WI38 (cell line): ENCODE data around the gene SS18.

ENCODE experiments used
- H3K4me3 ChIP-seq: 2 replicates; pipeline ENCODE4 v1.5.1; 2011; ENCODE audit warnings: low read depth, mild to moderate bottlenecking, control low read depth, low read length
- TF ChIP-seq, protein P1 (sequence below): IDR thresholded peaks from 2 replicates; pipeline ENCODE4 v1.5.1; 2012; ENCODE audit warnings: low read depth, mild to moderate bottlenecking, control low read depth, low read length

Gene SS18

DNA sequence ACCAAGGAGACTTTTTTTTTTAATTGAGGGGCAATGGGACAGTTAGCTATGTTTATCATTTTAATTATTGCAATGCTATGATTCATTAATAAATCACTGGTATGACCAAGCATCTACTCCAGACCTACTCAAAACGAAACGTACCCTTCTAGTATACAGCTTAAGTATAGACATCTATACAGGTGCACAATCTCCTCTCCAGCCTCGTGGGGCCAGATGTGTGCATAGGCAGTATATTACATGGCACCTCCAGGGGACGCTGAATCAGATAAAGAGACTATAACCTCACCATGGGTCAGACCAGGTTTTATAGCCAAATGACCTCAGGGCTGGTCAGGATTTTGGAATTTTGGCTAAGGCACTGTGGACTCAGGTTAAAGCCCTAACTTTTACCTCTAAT is 86.6 kb downstream of the SS18 start:
- H3K4me3 ChIP-seq: no peak overlapping the region
- TF ChIP-seq, protein P1, sequence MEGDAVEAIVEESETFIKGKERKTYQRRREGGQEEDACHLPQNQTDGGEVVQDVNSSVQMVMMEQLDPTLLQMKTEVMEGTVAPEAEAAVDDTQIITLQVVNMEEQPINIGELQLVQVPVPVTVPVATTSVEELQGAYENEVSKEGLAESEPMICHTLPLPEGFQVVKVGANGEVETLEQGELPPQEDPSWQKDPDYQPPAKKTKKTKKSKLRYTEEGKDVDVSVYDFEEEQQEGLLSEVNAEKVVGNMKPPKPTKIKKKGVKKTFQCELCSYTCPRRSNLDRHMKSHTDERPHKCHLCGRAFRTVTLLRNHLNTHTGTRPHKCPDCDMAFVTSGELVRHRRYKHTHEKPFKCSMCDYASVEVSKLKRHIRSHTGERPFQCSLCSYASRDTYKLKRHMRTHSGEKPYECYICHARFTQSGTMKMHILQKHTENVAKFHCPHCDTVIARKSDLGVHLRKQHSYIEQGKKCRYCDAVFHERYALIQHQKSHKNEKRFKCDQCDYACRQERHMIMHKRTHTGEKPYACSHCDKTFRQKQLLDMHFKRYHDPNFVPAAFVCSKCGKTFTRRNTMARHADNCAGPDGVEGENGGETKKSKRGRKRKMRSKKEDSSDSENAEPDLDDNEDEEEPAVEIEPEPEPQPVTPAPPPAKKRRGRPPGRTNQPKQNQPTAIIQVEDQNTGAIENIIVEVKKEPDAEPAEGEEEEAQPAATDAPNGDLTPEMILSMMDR: no peak

DNA sequence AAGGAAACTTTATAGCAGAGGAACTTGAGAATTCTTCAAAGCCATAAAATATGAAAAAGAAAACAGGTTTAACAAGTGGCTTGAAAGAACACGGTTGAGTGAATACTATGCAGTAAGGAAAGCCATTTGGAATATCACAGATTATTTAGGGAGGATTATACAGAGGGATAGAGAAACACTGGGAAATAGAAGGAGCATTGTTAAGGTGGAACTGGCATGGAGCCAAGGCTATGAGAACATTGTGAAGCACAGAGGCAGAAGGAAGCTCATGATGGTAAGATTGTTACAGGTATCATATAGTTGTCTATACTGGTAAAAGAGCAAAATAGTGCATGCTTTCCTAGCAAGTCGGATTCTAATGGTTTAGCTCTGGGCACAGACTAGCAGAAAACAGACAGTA is 87.1 kb downstream of the SS18 start:
- TF ChIP-seq, protein P1: no peak
- H3K4me3 ChIP-seq: no peak overlapping the region

DNA sequence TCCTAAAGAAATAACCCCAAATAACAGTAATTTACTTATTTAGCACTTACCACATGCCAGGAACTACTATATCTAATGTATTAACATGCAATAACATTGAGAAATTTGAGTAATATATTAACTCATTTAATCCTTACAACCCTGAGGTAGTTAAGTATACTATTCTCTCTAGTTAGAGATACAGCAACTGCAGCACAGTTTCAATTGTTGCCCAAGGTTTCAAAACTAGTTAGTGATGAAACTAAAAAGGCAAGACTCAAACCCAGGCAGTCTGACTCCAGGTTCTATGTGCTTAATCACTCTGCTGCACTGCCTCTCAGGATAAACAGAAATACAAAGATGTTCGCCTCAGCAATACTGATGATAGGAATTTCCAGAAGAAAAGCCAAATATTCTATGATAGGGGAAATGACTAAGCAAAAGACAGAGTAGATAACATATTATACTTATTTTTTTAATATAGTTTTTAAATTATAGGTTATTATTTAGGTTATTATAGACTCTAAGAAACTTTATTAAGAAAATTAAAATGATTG is 88.0 kb downstream of the SS18 start:
- TF ChIP-seq, protein P1: no peak
- no peak overlapping the region for H3K4me3 ChIP-seq

DNA sequence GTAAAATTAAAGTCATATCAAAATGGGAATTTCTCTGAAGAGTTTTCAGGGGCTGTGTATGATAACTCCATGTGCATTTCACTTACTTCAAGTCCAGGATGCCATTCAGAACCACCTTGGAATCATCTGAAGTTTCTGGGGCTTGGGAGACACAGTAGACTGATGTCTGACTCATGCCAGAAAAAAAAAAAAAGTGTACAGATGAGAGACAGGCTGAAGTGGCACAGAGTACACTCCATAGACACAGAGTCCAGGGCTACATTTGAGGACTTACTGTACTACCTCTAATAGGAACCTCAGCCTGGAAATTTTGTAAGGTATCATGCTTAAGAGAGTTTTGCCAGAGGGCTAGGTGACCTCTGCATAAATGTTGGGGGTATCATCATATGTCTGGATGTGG is 92.0 kb downstream of the SS18 start:
- H3K4me3 ChIP-seq: no peak overlapping the region
- TF ChIP-seq, protein P1: no peak

DNA sequence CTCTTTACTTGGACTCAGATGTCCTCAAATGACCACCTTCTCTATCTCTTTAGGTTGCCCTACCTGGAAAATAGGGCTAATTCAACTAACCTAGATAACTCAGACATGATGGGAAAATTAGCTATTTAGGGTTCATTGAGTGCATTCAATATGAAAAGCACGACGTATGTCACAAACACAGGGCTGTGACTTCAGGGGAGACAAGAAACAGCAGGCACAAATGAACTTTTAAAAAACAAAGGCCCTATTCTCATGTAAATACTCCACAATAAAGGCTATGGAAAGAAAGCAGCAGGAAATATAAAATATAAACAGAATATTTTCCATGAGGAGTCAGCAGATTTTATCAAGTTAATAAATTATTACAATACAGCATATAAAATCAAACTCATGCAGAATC is 97.8 kb downstream of the SS18 start:
- TF ChIP-seq, protein P1: no peak
- H3K4me3 ChIP-seq: no peak overlapping the region

DNA sequence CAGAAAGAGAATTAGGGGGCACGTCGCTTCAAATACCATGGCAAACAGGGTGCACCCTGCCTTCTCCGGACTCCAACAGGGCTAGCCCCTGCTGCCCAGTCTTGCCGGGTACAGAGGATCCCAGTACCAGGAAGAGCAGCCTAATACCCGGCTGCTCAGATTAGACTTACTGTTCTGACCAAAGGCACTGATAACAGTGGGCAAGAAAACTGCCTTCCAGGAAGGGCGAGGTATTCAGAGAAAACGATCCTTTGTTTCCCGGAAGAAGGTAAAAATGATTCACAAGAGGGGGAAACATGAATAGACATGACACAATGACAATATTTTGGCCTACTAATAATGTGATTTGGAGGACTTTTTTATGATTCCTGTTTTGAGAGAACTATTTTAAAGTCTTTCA is 99.9 kb downstream of the SS18 start:
- no peak overlapping the region for H3K4me3 ChIP-seq
- TF ChIP-seq, protein P1: no peak

DNA sequence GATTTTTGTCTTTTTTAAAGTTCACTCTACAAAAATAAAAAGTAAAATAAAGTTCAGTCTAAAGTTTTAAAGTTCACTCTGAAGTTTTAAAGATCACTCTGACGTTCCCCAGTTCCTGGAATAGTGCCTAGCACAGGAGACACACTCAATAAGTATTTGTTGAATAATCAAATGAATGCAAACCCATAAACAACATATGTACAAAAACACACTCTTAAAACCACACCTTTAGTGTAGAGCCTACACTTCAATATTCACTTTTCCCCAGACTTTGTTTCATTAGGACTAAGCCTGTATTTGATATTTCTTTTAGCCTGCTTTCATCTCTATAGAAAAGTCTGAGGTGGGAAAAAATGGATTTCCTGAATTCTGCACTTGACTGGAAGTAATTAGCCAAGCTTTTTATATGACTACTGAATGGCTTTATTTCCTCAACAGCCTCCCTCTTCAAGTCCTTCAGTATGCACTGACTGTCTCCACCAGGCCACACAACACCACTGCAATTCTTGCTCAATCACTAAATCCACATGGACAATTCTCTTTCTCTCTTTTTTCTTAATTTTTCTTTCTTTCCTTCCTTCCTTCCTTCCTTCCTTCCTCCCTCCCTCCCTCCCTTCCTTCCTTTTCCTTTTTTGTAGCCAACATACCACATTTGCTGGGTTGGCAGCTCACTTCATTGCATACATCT is 104.6 kb downstream of the SS18 start:
- H3K4me3 ChIP-seq: no peak overlapping the region
- TF ChIP-seq, protein P1: no peak
